Bronchial epithelial cell (primary cell): ENCODE results near the gene RBM27. TPM values are rescaled to one million over a fixed set of nuclear protein-coding genes. Genes with fewer than 3 reads are reported as not detected.
A peak's percentile ranks its signal among the peaks of the same experiment; 100 is the strongest.
"Not testable (repeated sequence)": the region's sequence is repeated elsewhere in the genome, so short reads cannot be mapped to it uniquely, and the experiment has no call there.

ENCODE experiments used
- DNase-seq: peaks from one replicate; pipeline ENCODE4 v3.0.0-alpha.2; 2010; ENCODE audit warnings: low read depth
- FAIRE-seq: peaks from 2 replicates; lab custom pipeline; 2011; peaks lifted over from hg19 to GRCh38; lab: Jason Lieb, UNC
- H3K27me3 ChIP-seq: 2 replicates; pipeline ENCODE4 v1.5.1; 2011; ENCODE audit warnings: low read length; ENCODE audit not compliant: control insufficient read depth, insufficient read depth
- H3K36me3 ChIP-seq: 2 replicates; pipeline ENCODE4 v1.5.1; 2011; ENCODE audit warnings: low read length; ENCODE audit not compliant: control insufficient read depth, insufficient read depth
- H3K4me3 ChIP-seq: 2 replicates; pipeline ENCODE4 v1.5.1; 2011; ENCODE audit warnings: mild to moderate bottlenecking, low read depth, low read length, control low read depth
- CTCF ChIP-seq: IDR thresholded peaks from 2 replicates; pipeline ENCODE4 v1.5.1; 2011; ENCODE audit warnings: mild to moderate bottlenecking, moderate library complexity, low read length, control low read depth, inconsistent platforms; ENCODE audit not compliant: insufficient read depth, severe bottlenecking
- total RNA-seq: library from RNA; depleted of rRNA; stranded (reverse); fragments of >200 nt; gene quantifications from 2 replicates; pipeline ENCODE4 v1.2.1, GENCODE V29; 2014

Gene RBM27
- total RNA-seq, 1 donor from 2014 or later = 19.7 TPM

- TF ChIP-seq CTCF = no peak
- no peak for DNase-seq
- Histone ChIP-seq H3K4me3 (peak overlapping the region; percentile 84), H3K36me3 (no peaks in the 10 kb centered on the region), H3K27me3 (no peaks in the 10 kb centered on the region)
- no peak for FAIRE-seq
Observed at GRCh38 chr5:146203872-146204192, 427 bp downstream of the RBM27 start.

GRCh38 chr5:146205499-146206202, 2.2 kb downstream of the RBM27 start:
- no peaks in the 10 kb centered on the region for H3K36me3 ChIP-seq
- no peaks in the 10 kb centered on the region for H3K27me3 ChIP-seq
- no peak overlapping the region for H3K4me3 ChIP-seq
- no peak for TF ChIP-seq CTCF
- DNase-seq = no peak
- FAIRE-seq = no peak

- no peaks in the 10 kb centered on the region for H3K36me3 ChIP-seq
- no peak for DNase-seq
- H3K27me3 ChIP-seq = no peaks in the 10 kb centered on the region
- FAIRE-seq = no peak
- H3K4me3 ChIP-seq = no peak overlapping the region
- no peak for TF ChIP-seq CTCF
Observed at GRCh38 chr5:146206257-146206656, 2.9 kb downstream of the RBM27 start.

- peak; percentile 4 for DNase-seq
- FAIRE-seq = no peak
- Histone ChIP-seq H3K36me3 (no peaks in the 10 kb centered on the region), H3K27me3 (no peaks in the 10 kb centered on the region), H3K4me3 (no peak overlapping the region)
- no peak for TF ChIP-seq CTCF
Observed at GRCh38 chr5:146208916-146209522, 5.6 kb downstream of the RBM27 start.

- Histone ChIP-seq H3K36me3 (no peaks in the 10 kb centered on the region), H3K27me3 (no peaks in the 10 kb centered on the region), H3K4me3 (no peak overlapping the region)
- FAIRE-seq (no peak), DNase-seq (no peak)
- TF ChIP-seq CTCF = no peak
Observed at GRCh38 chr5:146209714-146210113, 6.3 kb downstream of the RBM27 start.

- H3K36me3 ChIP-seq, H3K4me3 ChIP-seq, FAIRE-seq, DNase-seq, H3K27me3 ChIP-seq: not testable (repeated sequence)
Observed at GRCh38 chr5:146210810-146211209, 7.4 kb downstream of the RBM27 start.
